ENCODE results near the gene NGRN.

Gene NGRN

GRCh38 chr15:90265271-90266060 is at the start of gene NGRN:
Gene NGRN (plus strand): TSS chr15:90265672. CDS start chr15:90265713, 41 bp downstream.
- peak; percentile 93 for DNase-seq

GRCh38 chr15:90217671-90218394 is 47.6 kb upstream of the NGRN start:
- DNase-seq, result no peak

GRCh38 chr15:90219421-90220141 is 45.9 kb upstream of the NGRN start:
- DNase-seq, result peak; percentile 57

GRCh38 chr15:90221246-90221900 is 44.1 kb upstream of the NGRN start:
- DNase-seq, result peak; percentile 30

- DNase-seq, result no peak
These were observed 42.9 kb upstream of the NGRN start for GRCh38 chr15:90222547-90222946.

- DNase-seq, result no peak
These were observed 41.9 kb upstream of the NGRN start for GRCh38 chr15:90223441-90224165.

- no peak for DNase-seq
These were observed 40.4 kb upstream of the NGRN start for GRCh38 chr15:90225047-90225446.

GRCh38 chr15:90225504-90226234 is 39.8 kb upstream of the NGRN start:
- no peak for DNase-seq

- DNase-seq, result no peak
These were observed 38.1 kb upstream of the NGRN start for GRCh38 chr15:90227336-90227735.

GRCh38 chr15:90227816-90228772 is 37.4 kb upstream of the NGRN start:
- no peak for DNase-seq

- DNase-seq, result no peak
These were observed 36.5 kb upstream of the NGRN start for GRCh38 chr15:90228960-90229359.

GRCh38 chr15:90230071-90230494 is 35.4 kb upstream of the NGRN start:
- DNase-seq, result no peak

GRCh38 chr15:90230610-90231009 is 34.9 kb upstream of the NGRN start:
- no peak for DNase-seq

- DNase-seq, result peak; percentile 90
These were observed 34.1 kb upstream of the NGRN start for GRCh38 chr15:90231028-90232017.

GRCh38 chr15:90232196-90232595 is 33.3 kb upstream of the NGRN start:
- no peak for DNase-seq

GRCh38 chr15:90232941-90233386 is 32.5 kb upstream of the NGRN start:
- DNase-seq, result no peak

- DNase-seq, result peak; percentile 97
These were observed 31.9 kb upstream of the NGRN start, which contains the start of gene CIB1 for GRCh38 chr15:90233387-90234095. Gene CIB1 (minus strand): TSS chr15:90233941. CDS start chr15:90233885, 56 bp downstream.

Data from CD4-positive, alpha-beta T cell treated with Interleukin-17A for 1 hour (primary cell).